ENCODE results near the gene HOXD13. TPM values are rescaled to one million over a fixed set of nuclear protein-coding genes. Genes with fewer than 3 reads are reported as not detected.

Gene HOXD13
- polyA plus RNA-seq, 1 donor from 2014 or later = not detected

DNA sequence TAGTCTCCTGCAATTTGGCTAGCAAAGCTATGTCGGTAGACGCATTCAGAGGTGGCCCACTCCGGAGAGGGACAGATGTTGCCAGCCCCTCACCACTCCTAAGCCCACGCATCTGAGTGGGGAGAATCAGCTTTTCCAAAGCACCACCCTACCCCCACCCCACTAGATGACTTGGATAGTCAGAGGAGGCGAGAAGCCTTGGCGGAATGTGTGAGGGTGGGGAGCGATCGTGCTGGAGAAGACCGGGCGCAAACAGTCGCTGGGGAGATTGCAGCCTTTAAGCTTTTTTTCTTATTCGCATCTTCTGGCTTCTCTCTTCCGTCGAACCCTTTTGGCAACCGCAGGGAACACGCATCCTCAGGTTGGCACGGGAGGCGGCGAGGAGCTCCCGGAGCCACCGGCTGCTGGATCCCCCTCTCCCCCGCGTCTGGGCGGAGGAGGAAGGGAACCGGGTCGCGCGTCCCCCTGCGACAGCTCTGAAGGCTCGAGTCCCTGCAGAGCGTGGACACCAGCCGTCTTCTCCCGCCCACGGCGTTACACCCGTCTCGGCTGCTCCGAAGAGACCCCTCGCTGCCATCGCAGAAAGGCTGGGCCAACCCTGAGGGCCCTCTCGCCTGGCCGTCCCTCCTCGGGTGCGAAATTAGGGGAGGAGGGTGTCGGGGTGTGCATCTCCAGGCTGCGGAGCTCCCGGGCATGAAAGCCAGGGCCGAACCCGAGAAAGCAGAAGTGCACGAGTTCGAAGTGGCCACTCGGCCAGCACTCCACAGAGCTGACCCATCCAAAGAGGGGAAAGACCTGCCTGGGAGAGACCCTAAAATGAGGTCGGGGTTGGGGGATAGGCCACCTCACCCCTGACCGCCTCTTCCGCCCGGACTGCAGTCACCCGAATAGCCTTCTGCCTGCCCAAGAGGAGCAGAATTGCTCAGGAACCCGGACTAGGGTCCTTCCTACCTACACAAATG, 20.9 kb upstream of the HOXD13 start:
- peaks cover 4% of the 10 kb centered on the region for H3K9me3 ChIP-seq (ENCODE audit: low read length)
- peaks cover 100% of the 10 kb centered on the region for H3K27me3 ChIP-seq (ENCODE audit: insufficient read depth, low read depth, low read length)
- no peak overlapping the region for H3K4me3 ChIP-seq (ENCODE audit: low read length)
- H4K20me1 ChIP-seq (ENCODE audit: insufficient read depth) = no peaks in the 10 kb centered on the region
- no peaks in the 10 kb centered on the region for H3K36me3 ChIP-seq (ENCODE audit: insufficient read depth, low read length)
- no peaks in the 10 kb centered on the region for H3K79me2 ChIP-seq (replicated peaks; ENCODE audit: insufficient read depth, low read length)
- H3K9me2 ChIP-seq (ENCODE audit: insufficient read depth, low read length) = no peaks in the 10 kb centered on the region
- no peaks in the 10 kb centered on the region for H3F3A ChIP-seq (ENCODE audit: insufficient read depth, low read length, poor library complexity, severe bottlenecking)
- TF ChIP-seq, protein P1, sequence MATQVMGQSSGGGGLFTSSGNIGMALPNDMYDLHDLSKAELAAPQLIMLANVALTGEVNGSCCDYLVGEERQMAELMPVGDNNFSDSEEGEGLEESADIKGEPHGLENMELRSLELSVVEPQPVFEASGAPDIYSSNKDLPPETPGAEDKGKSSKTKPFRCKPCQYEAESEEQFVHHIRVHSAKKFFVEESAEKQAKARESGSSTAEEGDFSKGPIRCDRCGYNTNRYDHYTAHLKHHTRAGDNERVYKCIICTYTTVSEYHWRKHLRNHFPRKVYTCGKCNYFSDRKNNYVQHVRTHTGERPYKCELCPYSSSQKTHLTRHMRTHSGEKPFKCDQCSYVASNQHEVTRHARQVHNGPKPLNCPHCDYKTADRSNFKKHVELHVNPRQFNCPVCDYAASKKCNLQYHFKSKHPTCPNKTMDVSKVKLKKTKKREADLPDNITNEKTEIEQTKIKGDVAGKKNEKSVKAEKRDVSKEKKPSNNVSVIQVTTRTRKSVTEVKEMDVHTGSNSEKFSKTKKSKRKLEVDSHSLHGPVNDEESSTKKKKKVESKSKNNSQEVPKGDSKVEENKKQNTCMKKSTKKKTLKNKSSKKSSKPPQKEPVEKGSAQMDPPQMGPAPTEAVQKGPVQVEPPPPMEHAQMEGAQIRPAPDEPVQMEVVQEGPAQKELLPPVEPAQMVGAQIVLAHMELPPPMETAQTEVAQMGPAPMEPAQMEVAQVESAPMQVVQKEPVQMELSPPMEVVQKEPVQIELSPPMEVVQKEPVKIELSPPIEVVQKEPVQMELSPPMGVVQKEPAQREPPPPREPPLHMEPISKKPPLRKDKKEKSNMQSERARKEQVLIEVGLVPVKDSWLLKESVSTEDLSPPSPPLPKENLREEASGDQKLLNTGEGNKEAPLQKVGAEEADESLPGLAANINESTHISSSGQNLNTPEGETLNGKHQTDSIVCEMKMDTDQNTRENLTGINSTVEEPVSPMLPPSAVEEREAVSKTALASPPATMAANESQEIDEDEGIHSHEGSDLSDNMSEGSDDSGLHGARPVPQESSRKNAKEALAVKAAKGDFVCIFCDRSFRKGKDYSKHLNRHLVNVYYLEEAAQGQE (IDR thresholded peaks at IDR 0.05; ENCODE audit: borderline replicate concordance) = no peak
- TF ChIP-seq SMC3 (conservative IDR thresholded peaks at IDR 0.05; ENCODE audit: poor library complexity) (no peak), EP300 (conservative IDR thresholded peaks at IDR 0.05; ENCODE audit: poor library complexity, severe bottlenecking) (no peak), RAD21 (conservative IDR thresholded peaks at IDR 0.05) (no peak), MXI1 (conservative IDR thresholded peaks at IDR 0.05; ENCODE audit: poor library complexity, severe bottlenecking) (no peak), EZH2 (IDR thresholded peaks at IDR 0.05; ENCODE audit: borderline replicate concordance, insufficient read depth, low read length, poor library complexity, severe bottlenecking) (no peak), POLR2AphosphoS5 (IDR thresholded peaks at IDR 0.05) (no peak), TAF1 (IDR thresholded peaks at IDR 0.05; ENCODE audit: low read depth) (no peak)
- TF ChIP-seq, protein P2, sequence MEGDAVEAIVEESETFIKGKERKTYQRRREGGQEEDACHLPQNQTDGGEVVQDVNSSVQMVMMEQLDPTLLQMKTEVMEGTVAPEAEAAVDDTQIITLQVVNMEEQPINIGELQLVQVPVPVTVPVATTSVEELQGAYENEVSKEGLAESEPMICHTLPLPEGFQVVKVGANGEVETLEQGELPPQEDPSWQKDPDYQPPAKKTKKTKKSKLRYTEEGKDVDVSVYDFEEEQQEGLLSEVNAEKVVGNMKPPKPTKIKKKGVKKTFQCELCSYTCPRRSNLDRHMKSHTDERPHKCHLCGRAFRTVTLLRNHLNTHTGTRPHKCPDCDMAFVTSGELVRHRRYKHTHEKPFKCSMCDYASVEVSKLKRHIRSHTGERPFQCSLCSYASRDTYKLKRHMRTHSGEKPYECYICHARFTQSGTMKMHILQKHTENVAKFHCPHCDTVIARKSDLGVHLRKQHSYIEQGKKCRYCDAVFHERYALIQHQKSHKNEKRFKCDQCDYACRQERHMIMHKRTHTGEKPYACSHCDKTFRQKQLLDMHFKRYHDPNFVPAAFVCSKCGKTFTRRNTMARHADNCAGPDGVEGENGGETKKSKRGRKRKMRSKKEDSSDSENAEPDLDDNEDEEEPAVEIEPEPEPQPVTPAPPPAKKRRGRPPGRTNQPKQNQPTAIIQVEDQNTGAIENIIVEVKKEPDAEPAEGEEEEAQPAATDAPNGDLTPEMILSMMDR (IDR thresholded peaks at IDR 0.05; ENCODE audit: poor library complexity, severe bottlenecking) = no peak
- H3K27ac ChIP-seq (ENCODE audit: low read length) = no peak overlapping the region
- H3K4me2 ChIP-seq (ENCODE audit: low read length) = no peak overlapping the region
- H3K9ac ChIP-seq (ENCODE audit: low read length) = no peak overlapping the region
- no peak overlapping the region for H2AFZ ChIP-seq (ENCODE audit: low read depth, low read length)

DNA sequence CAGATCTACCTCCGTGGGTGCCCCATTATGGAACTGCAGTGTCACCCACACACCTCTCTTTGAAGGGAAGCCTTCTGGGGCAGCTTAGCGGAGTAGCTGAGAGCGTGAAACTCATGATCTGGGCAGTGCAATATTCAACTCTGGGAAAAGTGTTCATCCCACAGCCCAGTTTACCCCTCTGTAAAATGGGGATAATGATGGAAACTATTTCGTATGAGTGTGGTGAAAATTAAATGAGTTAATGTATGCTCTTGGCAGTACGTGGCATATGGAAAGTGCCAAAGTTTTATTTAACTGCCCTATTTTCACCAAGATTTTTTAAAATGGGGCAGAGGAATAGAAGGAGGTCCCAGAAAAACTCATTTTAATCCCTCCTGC, 20.2 kb upstream of the HOXD13 start:
- no peaks in the 10 kb centered on the region for H3F3A ChIP-seq (ENCODE audit: insufficient read depth, low read length, poor library complexity, severe bottlenecking)
- H3K27ac ChIP-seq (ENCODE audit: low read length) = no peak overlapping the region
- H4K20me1 ChIP-seq (ENCODE audit: insufficient read depth) = no peaks in the 10 kb centered on the region
- H3K9ac ChIP-seq (ENCODE audit: low read length) = no peak overlapping the region
- H2AFZ ChIP-seq (ENCODE audit: low read depth, low read length) = no peak overlapping the region
- H3K9me3 ChIP-seq (ENCODE audit: low read length) = peaks cover 4% of the 10 kb centered on the region
- no peaks in the 10 kb centered on the region for H3K36me3 ChIP-seq (ENCODE audit: insufficient read depth, low read length)
- H3K4me3 ChIP-seq (ENCODE audit: low read length) = no peak overlapping the region
- no peaks in the 10 kb centered on the region for H3K9me2 ChIP-seq (ENCODE audit: insufficient read depth, low read length)
- no peak for TF ChIP-seq TAF1 (IDR thresholded peaks at IDR 0.05; ENCODE audit: low read depth)
- TF ChIP-seq SMC3 (conservative IDR thresholded peaks at IDR 0.05; ENCODE audit: poor library complexity) = no peak
- no peak for TF ChIP-seq EZH2 (IDR thresholded peaks at IDR 0.05; ENCODE audit: borderline replicate concordance, insufficient read depth, low read length, poor library complexity, severe bottlenecking)
- no peak for TF ChIP-seq POLR2AphosphoS5 (IDR thresholded peaks at IDR 0.05)
- TF ChIP-seq, protein P1 (IDR thresholded peaks at IDR 0.05; ENCODE audit: borderline replicate concordance) = no peak
- no peak for TF ChIP-seq RAD21 (conservative IDR thresholded peaks at IDR 0.05)
- TF ChIP-seq, protein P2 (IDR thresholded peaks at IDR 0.05; ENCODE audit: poor library complexity, severe bottlenecking) = no peak
- no peak overlapping the region for H3K4me2 ChIP-seq (ENCODE audit: low read length)
- peaks cover 100% of the 10 kb centered on the region for H3K27me3 ChIP-seq (ENCODE audit: insufficient read depth, low read depth, low read length)
- no peaks in the 10 kb centered on the region for H3K79me2 ChIP-seq (replicated peaks; ENCODE audit: insufficient read depth, low read length)
